Calu3 (cell line): Measurements from ENCODE around the gene E2F4. TPM values are rescaled to one million over a fixed set of nuclear protein-coding genes. Genes with fewer than 3 reads are reported as not detected.

Source experiments
- BruUV-seq: library from RNA; stranded (reverse); fragments of 400-500 nt; replicated peaks from 2 replicates; lab custom pipeline; 2021; lab: Mats Ljungman, UMichigan
- CTCF ChIA-PET: fragments of 300-600 bp; sonication (Branson Sonifier 250); formaldehyde crosslinking; loops from one replicate; lab custom pipeline; 2022; ENCODE audit warnings: antibody characterized with exemption; lab: Charles Lee
- DNase-seq: peaks from one replicate; pipeline ENCODE4 v3.0.0; 2022
- H3K27ac Mint-ChIP-seq: one replicate; pipeline ENCODE4 v1.8.0; 2022; ENCODE audit warnings: mixed read lengths; ENCODE audit not compliant: unreplicated experiment
- H3K27me3 Mint-ChIP-seq: one replicate; pipeline ENCODE4 v1.8.0; 2022; ENCODE audit warnings: mixed read lengths; ENCODE audit not compliant: unreplicated experiment
- H3K36me3 Mint-ChIP-seq: one replicate; pipeline ENCODE4 v1.8.0; 2022; ENCODE audit warnings: mild to moderate bottlenecking, moderate library complexity, mixed read lengths; ENCODE audit not compliant: insufficient read depth, unreplicated experiment
- H3K4me1 Mint-ChIP-seq: one replicate; pipeline ENCODE4 v1.8.0; 2022; ENCODE audit warnings: mild to moderate bottlenecking, low read depth, mixed read lengths; ENCODE audit not compliant: unreplicated experiment
- H3K4me3 Mint-ChIP-seq: one replicate; pipeline ENCODE4 v1.8.0; 2022; ENCODE audit warnings: mild to moderate bottlenecking, low read depth, moderate library complexity, mixed read lengths; ENCODE audit not compliant: unreplicated experiment
- H3K9me3 Mint-ChIP-seq: one replicate; pipeline ENCODE4 v1.8.0; 2022; ENCODE audit warnings: low read depth, mixed read lengths; ENCODE audit not compliant: unreplicated experiment
- CTCF ChIP-seq: fragments of 200-600 bp; IDR thresholded peaks from one replicate; pipeline ENCODE4 v1.8.0; 2022; ENCODE audit warnings: antibody characterized with exemption; ENCODE audit not compliant: unreplicated experiment
- intact Hi-C: fragments of 100-400 bp; cut with micrococcal nuclease; formaldehyde crosslinking; loops from one replicate; pipeline ENCODE4 v1.10.0; 2022; ENCODE audit not compliant: unreplicated experiment
- total RNA-seq: library from RNA; stranded (reverse); gene quantifications from 2 replicates; pipeline ENCODE4 v1.2.3, GENCODE V29; 2022

The E2F4 gene
- total RNA-seq, 1 experiment from 2014 or later, result 95.3 TPM

GRCh38 chr16:67207249-67208091 is 15.5 kb downstream of the E2F4 start:
- intact Hi-C loops, result no loop called here

DNA sequence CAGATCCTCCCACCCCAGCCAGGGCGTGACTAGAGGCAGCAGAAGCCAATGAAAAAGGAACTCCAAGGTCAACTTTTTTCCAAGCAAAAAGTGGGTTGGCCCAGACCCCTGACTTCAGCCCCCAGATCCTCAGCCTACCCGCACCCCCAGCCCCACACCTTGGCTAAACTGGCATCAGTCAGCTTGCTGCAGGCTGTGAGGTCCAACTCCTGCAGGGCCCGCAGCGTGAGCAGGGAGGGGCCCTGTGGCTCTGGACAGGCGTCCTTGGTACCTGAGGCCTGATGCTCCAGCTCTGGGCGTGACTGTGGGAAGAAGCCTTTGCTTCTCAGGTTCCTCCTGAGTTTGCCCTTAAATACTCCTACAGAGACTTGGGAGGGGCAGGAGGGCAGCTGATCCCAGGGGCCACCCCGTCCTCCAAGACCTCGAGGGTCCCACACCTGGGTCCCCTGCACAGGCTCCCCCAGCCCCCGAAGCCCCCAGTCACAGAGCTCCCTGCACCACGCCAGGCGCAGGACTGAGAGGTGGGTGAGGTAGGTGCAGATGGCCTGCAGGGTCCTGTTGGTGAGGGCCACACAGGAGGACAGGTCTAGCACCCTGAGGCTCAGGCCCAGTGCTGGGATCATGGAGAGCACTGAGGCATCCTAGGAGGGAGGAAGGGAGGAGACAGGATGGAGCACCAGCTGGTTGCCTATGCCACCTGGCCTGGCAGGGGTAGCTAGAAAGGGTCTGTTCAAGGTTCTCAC is 16.4 kb downstream of the E2F4 start:
- TF ChIP-seq CTCF, result no peak

More at GRCh38 chr16:67207249-67208091, 15.5 kb downstream of the E2F4 start:
- no TSS peak for BruUV-seq
- Mint-ChIP-seq H3K27me3 (peaks cover 13% of the 10 kb centered on the region), H3K4me3 (no peak overlapping the region), H3K9me3 (no peaks in the 10 kb centered on the region), H3K4me1 (no peaks in the 10 kb centered on the region), H3K36me3 (peaks cover 37% of the 10 kb centered on the region), H3K27ac (peak overlapping the region; percentile 11)
- CTCF ChIA-PET, result interaction anchor here (0.6 kb wide), 1 partner anchor 166 kb away, joined by 4 read pairs; no protein-coding TSS in a partner anchor
- DNase-seq, result no peak
- no peak for TF ChIP-seq CTCF

GRCh38 chr16:67209565-67209964 is 17.6 kb downstream of the E2F4 start:
- H3K36me3 Mint-ChIP-seq, result peaks cover 16% of the 10 kb centered on the region
- intact Hi-C loops, result no loop called here
- no peaks in the 10 kb centered on the region for H3K9me3 Mint-ChIP-seq
- TF ChIP-seq CTCF, result no peak
- DNase-seq, result no peak
- no peak overlapping the region for H3K27ac Mint-ChIP-seq
- H3K27me3 Mint-ChIP-seq, result peaks cover 13% of the 10 kb centered on the region
- no TSS peak for BruUV-seq
- CTCF ChIA-PET, result no interaction called here
- H3K4me1 Mint-ChIP-seq, result no peaks in the 10 kb centered on the region
- no peak overlapping the region for H3K4me3 Mint-ChIP-seq

More for the DNA sequence above, 16.4 kb downstream of the E2F4 start:
- DNase-seq, result no peak
- Mint-ChIP-seq H3K4me3 (no peak overlapping the region), H3K27ac (no peak overlapping the region), H3K9me3 (no peaks in the 10 kb centered on the region), H3K27me3 (peaks cover 13% of the 10 kb centered on the region), H3K4me1 (no peaks in the 10 kb centered on the region), H3K36me3 (peaks cover 28% of the 10 kb centered on the region)
- no TSS peak for BruUV-seq
- CTCF ChIA-PET, result interaction anchor here (0.6 kb wide), 1 partner anchor 165 kb away, joined by 4 read pairs; no protein-coding TSS in a partner anchor
- intact Hi-C loops, result no loop called here

DNA sequence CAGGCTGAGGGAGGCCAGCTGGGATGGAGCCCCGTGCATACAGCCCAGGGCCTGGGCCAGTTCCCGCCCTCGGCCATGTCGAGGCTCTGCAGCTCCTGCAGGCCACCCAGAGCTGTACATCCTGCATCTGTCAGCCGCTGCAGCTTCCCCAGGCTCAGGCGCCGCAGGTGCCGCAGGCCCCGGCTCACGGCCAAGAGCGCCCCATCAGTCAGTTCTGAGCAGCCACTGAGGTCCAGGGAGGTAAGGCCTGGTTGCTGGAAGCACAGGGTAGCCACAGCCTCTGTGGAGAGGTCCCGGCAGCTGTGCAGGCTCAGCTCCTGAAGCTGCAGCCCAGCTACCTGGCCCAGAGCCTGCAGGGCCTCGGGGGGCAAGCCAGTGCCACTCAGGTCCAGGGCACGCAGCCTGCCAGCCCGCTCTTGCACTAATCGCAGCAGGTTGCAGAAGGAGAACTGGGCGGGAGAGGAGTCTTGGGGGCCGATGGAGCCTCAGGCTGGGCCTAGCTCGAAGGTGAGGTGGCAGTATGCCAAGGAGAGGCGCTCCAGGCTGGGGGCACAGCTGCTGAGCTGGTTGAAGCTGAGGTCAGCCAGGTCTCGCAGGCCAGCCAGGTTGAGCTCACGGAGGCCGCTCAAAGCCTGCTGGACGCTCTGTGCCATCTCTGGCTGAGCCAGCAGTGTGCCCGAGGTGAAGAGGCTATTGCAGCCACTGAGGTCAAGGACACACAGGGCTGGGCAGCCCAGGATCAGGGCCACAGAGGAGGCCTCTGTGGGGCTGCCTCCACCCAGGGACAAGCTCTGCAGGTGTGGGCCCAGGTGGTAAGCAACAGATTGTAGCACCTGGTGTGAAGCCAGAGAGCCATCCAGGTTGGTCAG is 18.3 kb downstream of the E2F4 start:
- no peaks in the 10 kb centered on the region for H3K9me3 Mint-ChIP-seq
- no peak overlapping the region for H3K27ac Mint-ChIP-seq
- H3K4me3 Mint-ChIP-seq, result no peak overlapping the region
- CTCF ChIA-PET, result no interaction called here
- BruUV-seq, result no TSS peak
- H3K27me3 Mint-ChIP-seq, result peaks cover 14% of the 10 kb centered on the region
- intact Hi-C loops, result no loop called here
- peaks cover 14% of the 10 kb centered on the region for H3K36me3 Mint-ChIP-seq
- no peak for TF ChIP-seq CTCF
- DNase-seq, result no peak
- no peaks in the 10 kb centered on the region for H3K4me1 Mint-ChIP-seq
